GM21723 (cell line): ENCODE measurements around the gene PRAMEF18.
"Not testable (repeated sequence)": the region's sequence is repeated elsewhere in the genome, so short reads cannot be mapped to it uniquely, and the experiment has no call there.

Experiments used
- ATAC-seq: cut with Tn5 transposase; IDR thresholded peaks from one replicate; pipeline ENCODE4 v1.9.1; 2021; ENCODE audit warnings: mild to moderate bottlenecking, moderate library complexity; ENCODE audit not compliant: unreplicated experiment

Gene PRAMEF18

DNA sequence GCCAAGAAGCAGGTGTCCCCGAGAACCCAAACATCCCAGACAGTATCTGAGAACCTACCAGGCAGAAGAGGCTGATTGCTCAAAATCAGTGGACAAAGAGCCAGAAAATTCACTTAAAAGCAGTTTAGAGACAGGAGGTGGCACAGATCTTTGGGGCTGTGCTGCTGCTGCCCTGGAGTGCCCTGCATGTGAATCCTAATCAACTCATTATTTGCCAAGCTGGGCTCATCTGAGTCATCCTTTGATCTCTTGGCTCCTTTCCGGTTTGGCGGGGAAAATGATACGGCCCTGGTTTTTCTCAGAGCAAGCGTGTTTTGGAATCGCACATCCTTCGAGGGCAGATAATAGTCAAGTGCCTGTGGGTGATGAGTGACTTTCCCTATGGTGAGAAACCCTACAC, 9.3 kb downstream of the PRAMEF18 start:
- ATAC-seq = not testable (repeated sequence)

DNA sequence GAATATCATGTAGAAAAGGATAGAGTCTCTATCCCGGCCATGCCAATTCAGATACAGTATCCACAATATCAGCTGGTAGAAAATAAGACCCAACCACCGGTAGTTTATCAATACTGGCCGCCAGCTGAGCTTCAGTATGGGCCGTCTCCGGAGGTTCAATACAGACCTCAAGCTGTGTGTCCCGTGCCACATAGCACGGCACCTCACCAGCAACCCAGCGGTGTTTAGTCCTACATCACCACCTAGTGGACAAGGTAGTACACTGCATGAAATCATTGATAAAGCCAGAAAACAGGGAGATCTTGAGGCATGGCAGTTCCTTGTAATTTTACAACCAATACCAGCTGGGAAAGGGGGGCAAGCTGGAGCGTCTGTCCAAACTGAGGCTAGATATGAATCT, 17.2 kb downstream of the PRAMEF18 start:
- not testable (repeated sequence) for ATAC-seq

DNA sequence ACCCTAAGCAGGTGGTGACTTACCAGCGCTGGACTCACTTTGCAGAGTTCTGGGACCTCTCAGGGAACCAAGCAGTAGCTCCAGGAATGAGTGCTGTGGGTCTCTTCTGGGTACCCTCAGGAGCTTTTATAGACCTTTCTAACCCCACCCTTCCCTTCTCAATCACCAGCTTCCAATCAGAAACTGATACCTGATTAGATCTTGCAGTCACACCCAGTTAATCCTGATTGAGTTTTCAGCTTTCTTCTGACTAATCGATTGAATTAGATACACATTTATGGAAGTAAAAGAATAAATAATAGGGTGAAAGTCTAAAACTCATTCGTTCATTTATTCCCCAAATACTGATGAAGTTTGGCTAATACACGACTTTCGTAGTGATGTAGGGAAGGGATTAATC, 24.6 kb downstream of the PRAMEF18 start, which contains the start of gene PRAMEF13:
Gene PRAMEF13 (minus strand): TSS at position 101 of the 400 bp plus-strand sequence. CDS start 1,820 bp downstream, outside the sequence.
- ATAC-seq = not testable (repeated sequence)
